ENCODE results near the gene NLRX1. TPM values are rescaled to one million over a fixed set of nuclear protein-coding genes. Genes with fewer than 3 reads are reported as not detected.
A peak's percentile ranks its signal among the peaks of the same experiment; 100 is the strongest.

The NLRX1 gene, protein sequence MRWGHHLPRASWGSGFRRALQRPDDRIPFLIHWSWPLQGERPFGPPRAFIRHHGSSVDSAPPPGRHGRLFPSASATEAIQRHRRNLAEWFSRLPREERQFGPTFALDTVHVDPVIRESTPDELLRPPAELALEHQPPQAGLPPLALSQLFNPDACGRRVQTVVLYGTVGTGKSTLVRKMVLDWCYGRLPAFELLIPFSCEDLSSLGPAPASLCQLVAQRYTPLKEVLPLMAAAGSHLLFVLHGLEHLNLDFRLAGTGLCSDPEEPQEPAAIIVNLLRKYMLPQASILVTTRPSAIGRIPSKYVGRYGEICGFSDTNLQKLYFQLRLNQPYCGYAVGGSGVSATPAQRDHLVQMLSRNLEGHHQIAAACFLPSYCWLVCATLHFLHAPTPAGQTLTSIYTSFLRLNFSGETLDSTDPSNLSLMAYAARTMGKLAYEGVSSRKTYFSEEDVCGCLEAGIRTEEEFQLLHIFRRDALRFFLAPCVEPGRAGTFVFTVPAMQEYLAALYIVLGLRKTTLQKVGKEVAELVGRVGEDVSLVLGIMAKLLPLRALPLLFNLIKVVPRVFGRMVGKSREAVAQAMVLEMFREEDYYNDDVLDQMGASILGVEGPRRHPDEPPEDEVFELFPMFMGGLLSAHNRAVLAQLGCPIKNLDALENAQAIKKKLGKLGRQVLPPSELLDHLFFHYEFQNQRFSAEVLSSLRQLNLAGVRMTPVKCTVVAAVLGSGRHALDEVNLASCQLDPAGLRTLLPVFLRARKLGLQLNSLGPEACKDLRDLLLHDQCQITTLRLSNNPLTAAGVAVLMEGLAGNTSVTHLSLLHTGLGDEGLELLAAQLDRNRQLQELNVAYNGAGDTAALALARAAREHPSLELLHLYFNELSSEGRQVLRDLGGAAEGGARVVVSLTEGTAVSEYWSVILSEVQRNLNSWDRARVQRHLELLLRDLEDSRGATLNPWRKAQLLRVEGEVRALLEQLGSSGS
- total RNA-seq: 10 to 100 TPM in 3 of 4 donors, 1 to 10 TPM in 1; 7.9 to 26.0 (median 14.7) TPM

DNA sequence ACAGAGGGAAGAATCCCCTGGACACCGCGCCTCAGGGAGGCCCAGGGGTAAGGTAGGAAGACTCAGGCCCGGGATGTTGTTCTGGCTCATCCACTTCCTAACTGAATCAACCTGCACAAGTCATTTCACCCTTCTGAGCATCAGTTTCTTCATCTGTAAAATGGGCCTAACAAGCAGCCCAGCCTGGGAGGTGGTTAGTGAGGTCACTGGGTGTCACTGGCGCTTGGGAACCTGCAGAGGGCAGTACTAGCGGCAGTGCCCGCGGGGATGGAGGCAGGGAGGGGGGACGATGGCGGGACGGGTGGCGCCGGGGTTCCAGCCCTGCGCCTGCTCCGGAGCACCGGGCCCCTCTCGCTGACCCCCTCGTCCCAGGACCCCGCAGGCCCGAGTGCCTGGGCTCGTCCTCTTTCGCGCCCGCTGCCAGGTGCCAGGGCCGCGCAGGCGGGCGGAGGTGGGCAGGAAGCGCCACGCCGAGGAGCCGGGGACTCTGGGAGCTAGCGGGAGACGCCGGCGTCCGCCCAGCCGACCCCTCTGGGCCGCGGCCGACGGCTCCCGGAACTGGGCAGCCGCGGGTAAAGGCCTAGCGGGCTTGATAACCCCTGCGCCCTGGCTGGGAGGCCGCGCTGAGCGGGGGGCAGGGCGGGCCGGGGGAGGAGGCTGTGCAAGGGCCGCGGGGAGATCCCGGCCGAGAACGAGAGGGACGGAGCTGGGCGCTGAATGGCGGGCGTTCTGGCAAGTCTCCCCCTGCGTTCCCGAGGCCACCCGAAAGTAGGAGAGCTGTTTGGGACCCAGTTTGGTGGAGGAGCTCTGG is at the start of gene NLRX1:
TSS of gene NLRX1 (plus strand) at position 255 of the 811 bp plus-strand sequence. CDS start 2,679 bp downstream, outside the sequence.
- DNase-seq (ENCODE audit: low spot score) (peak; percentile 55), ATAC-seq (ENCODE audit: low FRiP score) (peak; percentile 87)
- TF ChIP-seq, protein P1, sequence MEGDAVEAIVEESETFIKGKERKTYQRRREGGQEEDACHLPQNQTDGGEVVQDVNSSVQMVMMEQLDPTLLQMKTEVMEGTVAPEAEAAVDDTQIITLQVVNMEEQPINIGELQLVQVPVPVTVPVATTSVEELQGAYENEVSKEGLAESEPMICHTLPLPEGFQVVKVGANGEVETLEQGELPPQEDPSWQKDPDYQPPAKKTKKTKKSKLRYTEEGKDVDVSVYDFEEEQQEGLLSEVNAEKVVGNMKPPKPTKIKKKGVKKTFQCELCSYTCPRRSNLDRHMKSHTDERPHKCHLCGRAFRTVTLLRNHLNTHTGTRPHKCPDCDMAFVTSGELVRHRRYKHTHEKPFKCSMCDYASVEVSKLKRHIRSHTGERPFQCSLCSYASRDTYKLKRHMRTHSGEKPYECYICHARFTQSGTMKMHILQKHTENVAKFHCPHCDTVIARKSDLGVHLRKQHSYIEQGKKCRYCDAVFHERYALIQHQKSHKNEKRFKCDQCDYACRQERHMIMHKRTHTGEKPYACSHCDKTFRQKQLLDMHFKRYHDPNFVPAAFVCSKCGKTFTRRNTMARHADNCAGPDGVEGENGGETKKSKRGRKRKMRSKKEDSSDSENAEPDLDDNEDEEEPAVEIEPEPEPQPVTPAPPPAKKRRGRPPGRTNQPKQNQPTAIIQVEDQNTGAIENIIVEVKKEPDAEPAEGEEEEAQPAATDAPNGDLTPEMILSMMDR (IDR thresholded peaks at IDR 0.05): no peak

DNA sequence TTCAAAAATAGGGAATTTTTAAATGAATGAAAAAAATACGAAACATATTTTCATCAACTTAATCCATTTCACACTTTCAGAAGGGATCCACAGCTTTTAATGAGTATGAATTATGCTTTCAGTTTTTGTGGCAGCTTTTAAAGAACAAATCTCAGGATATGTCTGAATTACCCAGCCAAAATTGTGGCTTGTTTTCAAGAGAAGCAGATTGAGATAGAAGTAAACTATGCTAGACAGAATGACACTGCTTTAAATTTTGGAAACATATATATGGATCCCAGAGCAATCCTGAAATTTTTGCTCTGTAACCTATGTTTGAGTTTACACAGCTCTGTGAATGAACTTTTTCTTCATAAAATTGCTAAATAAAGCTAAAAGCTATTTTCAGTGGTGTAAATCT is 49.6 kb upstream of the NLRX1 start:
- no peak for DNase-seq (ENCODE audit: low spot score)
- ATAC-seq (ENCODE audit: low FRiP score): no peak
- TF ChIP-seq, protein P1 (IDR thresholded peaks at IDR 0.05): no peak

DNA sequence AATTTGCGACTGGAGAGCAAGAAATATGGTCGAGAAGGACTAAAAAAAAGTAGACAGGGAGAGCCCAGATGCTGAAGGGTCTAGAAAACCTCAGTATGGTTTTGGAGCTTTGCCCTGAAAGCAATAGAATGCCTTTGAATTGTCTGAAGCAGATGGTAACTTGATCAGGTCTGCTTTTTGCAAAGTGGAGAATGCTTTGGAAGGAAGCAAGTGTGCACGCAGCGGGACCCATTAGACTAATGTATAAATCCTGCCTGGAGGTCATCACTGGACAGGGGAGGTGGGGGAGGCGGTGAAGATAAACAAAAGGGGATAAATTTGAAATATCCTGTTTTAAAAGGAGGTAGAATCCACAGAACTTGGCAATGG is 47.9 kb upstream of the NLRX1 start:
- DNase-seq (ENCODE audit: low spot score): no peak
- no peak for ATAC-seq (ENCODE audit: low FRiP score)
- TF ChIP-seq, protein P1 (IDR thresholded peaks at IDR 0.05): no peak

DNA sequence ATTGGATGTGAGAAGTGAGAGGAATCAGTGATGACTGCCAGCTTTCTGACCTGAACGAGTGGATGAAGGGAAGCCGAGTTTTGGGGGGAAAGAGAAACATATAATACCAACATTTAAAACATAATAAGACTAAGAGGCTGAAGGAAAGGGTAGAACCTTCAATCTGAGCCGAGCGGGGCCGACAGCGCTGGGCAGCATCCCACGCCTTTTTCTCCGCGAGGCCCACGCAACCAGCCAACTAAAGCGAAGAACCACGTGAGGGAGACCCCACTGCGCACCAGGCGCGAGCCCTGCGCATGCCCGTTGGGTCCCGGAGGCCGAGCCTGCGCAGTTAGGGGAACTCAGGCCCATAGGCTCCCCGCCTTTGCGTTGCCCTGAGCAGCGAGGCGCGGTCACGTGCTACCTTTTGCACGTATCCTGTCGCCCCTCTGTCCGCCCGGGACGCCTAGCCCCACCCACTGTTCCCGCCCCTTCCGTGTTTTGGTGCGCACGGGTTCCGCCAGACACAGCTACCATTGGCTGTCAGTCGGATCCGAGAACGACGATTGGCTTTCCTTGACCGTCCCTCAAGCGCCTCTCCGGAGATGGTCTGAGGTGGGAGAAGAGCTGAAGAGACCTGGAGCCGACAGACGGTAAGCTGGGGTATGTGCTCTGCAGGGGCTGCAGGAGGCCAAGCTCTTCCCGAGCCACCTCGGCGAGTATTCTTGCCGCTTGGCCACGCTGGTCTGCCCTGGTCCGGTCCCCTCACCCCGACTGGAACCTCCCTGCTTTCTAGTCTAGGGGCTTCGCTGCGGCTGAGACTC is 47.3 kb upstream of the NLRX1 start, which contains the start of gene HINFP:
TSS of gene HINFP (plus strand) at position 573 of the 803 bp plus-strand sequence. CDS start 5,365 bp downstream, outside the sequence.
- TF ChIP-seq, protein P1 (IDR thresholded peaks at IDR 0.05): no peak
- ATAC-seq (ENCODE audit: low FRiP score): peak; percentile 99
- peak; percentile 96 for DNase-seq (ENCODE audit: low spot score)

DNA sequence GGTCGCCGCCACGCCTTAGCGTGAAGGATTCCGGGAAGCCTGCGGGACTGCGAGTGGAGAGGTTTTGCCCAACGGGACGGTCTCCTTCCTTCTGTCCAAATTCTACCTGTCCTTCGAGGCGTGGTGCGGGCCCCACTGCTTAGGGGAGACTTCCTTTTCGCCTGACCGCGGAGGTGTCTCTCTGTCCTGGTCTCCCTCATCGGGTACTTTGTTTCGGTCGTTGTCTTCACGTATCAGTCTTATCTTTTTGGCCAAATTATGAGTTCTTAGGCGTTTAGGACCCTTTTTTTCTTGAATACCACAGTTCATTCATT is 46.8 kb upstream of the NLRX1 start:
- DNase-seq (ENCODE audit: low spot score) (no peak), ATAC-seq (ENCODE audit: low FRiP score) (no peak)
- TF ChIP-seq, protein P1 (IDR thresholded peaks at IDR 0.05): no peak

DNA sequence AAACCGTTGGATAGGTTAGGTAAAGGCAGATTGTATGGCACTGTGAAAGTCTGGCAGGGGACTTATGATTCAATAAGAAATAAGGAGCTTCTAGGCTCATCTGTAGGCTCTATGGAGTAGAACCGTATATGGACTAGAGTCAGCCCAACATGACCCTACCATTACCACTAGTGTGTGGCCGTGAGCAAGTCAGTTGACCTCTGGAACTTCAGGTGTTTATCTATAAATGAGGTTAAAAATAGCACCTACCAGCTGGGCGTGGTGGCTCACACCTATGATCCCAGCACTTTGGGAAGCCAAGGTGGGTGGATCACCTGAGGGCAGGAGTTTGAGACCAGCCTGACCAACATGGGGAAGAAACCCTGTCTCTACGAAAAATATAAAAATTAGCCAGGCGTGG is 42.7 kb upstream of the NLRX1 start:
- TF ChIP-seq, protein P1 (IDR thresholded peaks at IDR 0.05): no peak
- ATAC-seq (ENCODE audit: low FRiP score): no peak
- no peak for DNase-seq (ENCODE audit: low spot score)
